NK-92 treated with Interleukin-12 subunit alpha and Interleukin-12 subunit beta, amount 100 ng/mL, for 24 hours (cell line): ENCODE measurements around the gene SH3BP2.

Experiments used
- DNase-seq: peaks from one replicate; lab custom pipeline; 2025; lab: John Stamatoyannopoulos, UW

The SH3BP2 gene

DNA sequence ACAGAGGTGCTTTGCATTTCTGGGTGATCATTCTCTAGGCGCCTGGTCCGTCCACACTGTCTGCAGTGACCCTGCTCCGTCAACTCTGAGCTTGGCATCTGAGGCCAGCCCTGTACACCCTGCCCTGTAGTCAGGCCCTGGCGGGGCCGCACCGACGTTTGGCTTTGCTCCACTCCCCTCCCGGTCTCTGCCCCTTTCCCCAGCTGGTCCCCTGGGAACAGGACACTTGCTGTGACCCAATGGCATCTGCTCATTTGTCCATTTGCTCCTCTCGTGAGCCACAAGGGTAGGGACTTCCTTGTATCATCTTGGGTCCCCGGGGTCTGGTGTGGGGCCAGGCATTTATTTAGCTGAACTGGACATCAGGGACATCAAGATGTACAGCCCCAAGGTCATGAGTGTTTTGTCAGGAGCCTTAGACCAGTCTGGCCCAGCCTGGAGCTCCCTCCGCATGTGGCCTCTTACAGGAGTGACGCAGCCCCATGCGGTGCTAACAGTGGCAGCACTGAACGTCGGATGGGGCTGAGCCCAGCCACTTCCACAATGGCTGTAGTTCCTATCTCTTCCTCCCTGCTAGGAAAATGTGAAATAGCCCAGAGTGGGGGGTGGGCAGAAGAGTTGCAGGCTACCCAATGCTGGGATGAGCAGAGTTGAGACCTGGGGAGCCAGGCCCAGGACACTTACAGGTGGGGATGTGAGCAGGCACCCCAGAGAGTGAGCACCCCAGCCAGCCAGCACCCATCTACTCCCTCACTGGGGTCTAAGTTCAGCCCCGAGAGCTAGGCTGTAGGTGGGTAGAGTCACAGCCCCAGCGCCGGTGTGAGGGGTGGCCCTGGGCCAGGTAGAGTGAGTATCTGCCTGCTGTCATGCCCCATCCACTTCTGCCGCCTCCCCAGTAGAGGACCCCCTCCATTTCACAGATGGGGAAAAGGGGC is 2.0 kb upstream of the SH3BP2 start:
- DNase-seq = no peak

DNA sequence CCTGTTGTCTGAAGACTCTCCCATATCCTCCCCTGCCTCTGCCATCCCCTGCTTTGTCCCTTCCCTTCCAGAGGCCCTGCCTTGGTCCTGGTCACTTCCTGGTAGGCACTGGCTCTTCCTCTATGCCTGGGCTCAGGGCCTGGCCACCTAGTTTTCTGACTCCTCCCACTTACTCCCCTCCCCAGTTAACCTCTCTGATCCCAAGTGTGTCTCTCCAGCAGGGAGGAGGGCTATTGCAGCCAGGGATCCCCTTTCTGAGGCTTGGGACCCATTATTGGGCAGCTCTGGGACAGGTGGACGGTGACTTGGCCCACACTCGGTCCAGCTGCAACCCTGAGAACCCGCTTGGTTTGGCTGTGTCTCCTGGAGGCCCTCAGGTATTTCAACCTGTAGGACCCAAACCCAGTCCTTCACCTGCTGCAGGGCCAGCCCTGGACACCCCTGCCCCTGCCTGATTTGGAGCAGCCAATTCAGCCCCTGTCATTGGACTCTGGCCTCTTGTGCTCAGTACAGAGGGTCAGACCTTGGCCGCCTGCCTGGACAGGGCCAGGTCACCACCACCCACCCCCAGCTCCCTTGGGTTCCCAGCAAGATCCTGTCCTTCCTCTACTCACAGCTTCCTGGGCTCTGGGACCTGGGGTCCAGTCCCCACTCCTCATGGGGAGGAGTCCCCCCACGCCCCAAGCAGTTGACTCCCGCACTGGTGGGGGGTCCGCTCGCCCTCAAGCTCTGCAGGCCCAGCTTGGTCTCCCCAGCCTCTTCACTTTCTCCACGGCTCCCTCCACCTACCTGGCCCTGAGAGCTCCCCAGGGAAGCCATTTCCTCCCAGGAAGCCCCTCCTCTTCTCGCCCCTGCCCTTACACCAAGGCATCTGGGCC is 1.1 kb upstream of the SH3BP2 start:
- no peak for DNase-seq

DNA sequence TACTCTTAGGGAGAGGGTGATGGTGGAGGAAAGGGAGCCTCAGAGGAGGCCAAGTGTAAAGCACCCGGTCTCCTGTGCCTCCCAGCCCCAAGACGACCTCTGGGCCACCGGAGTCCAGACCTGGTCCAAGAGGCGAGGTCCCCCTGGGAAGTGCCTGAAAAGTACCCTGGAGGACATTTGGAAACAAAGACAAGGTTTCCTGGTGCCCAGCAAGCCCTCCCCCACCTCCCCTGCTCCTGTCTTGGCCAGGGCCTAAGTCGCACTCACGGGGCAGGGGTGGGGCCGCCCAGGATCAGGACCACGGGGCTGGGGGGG is 532 bp upstream of the SH3BP2 start:
- DNase-seq = no peak

DNA sequence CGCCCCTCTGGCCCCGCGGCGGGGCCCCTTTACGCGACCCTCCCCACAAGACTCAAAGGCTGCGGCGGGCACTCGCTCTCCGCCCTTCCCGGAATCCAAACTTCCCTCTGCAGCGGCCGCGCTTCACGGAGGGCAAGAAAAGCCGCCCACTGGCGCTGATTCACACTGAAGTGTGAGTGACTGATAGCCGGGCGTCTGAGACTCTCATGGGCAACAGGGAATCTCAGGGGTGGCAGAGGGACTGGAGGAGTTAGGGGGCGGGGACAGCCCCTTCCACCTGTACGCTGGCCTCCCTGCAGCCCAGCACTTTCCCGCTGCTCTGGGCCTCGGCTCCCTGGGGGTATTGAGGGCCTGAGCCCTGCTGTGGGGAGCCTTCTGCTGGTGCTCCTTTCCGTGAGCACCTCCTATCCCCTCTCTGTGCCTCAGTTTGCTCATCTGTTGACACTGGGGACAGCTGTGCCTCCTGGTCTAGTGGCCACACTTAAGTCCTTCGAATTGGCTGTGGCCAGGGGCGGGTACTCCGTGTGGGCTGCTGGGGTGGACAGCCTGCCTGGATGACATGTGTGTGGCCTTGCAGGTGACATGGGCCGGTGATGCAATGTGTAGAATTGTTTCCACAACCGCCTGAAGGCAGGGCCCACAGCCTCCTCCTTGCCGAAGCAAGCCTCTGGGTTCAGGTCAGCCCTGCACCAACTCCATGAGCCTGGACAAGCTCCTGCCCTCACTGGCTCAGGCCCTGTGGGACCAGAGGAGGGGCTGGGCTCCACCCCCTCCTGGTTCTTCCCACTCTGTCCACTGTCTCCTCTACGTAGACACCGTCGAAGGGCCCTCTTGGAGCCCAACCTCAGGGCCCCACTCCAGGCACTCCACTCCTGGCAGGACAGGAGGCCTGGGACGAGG is 951 bp downstream of the SH3BP2 start:
- DNase-seq = no peak

DNA sequence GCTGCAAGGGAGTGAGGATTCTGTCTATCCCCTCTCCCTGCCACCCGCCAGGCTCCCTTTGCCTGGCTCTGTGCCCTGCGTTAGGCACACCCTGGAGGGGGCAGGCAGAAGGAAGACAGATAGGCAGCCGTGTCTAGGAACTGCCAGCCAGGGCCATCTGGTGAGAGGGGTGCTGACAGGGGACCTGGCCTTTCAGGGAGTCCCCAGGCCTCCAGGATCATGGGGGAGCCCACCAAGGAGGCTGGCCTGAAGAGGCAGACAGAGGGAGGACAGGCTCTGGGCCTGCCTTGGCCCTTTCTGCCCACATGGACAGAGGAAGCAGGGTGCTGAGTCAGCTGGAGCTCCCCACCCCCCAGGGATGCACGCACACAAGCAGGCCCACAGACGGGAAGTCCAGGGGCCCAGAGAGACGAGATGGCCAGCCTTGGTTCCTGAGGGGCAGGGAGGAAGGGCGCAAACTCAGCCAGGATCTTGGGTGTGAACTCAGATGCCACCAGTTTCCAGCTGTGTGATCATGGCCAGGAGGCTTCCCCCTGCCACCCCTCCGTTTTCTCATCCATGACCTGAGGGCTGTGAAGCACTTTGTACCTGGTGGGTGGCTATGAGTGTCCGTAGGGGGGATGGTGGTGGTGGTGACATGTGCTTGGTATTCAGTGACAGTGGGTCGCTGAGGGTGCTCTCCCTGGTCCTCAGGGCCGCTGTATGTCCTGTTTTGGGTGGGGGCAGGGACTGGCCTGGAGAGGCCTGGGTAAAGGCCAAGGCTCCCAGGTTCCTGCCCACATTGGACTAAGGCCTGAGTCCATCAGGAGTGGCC is 1.8 kb downstream of the SH3BP2 start:
- DNase-seq = no peak

DNA sequence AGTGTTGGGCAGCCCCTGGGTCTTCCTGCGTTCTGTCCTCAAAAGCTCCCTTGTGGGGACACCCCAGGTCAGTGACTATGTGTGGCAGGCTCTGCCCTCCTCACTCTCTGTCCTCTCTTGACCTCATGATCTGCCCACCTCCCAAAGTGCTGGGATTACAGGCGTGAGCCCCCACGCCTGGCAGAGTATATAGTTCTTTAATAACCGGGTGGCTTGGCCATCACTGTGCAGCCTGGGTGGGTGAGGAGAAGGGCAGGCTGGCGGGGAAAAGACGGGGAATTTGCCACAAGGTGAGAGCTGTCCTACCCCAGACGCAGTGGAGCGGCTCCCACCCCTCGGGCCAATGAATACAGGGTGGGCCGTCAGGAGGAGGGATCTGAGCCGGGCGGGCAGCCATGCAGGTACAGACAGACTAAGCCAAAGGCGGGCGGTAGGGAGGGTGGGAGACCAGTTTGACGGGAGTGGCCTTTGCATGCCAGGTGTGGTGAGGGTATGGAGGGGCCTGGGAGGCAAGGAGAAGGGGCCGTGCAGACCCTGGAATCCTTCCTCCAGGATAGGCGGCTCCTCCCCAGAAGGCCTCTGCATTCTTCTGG is 2.5 kb downstream of the SH3BP2 start:
- no peak for DNase-seq

DNA sequence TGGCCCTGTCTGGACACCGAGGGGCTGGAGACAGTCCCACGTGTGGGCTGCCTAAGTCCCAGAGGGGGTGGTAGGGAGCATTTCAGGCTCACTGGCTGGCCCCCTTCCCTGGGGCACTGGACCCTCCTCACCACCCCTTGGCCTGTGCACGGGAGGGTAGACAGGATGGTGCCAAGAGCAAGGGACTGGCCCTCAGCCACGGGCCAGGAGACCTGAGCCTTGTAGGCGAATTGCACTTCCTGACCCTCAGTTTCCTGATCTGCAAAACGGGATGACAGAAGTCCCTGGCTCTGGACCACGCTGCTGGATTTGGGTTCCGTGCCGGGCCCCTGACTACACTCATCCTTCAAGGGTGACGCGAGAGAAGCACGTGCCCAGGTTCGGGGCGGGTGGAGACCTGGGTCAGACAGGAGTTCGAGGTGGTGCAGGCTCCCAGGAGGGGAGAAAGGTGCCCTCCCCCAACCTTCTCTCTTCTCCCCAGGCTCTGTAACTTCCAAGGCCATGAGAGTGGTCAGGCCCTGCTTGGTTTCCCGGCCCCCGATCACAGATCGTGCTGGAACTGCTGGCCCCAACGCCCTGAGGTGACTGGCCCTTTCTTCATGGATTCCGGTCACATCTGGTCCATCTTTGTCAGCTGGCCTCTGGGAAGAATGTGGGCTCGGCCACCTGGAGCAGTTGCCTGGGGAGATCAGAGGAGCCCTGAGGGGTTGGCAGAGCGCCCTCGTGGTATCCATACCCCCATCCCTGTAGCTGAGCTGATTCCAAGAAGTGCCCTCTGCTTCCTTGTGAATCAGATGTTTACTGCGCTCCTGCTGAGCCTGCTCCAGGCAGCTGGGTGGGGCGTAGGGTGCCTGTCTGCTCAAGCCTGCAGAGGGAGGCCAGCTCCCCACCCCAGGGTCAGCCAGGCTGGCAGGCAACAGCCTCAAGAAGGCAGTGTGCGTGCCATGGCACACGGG is 3.3 kb downstream of the SH3BP2 start:
- DNase-seq = no peak

DNA sequence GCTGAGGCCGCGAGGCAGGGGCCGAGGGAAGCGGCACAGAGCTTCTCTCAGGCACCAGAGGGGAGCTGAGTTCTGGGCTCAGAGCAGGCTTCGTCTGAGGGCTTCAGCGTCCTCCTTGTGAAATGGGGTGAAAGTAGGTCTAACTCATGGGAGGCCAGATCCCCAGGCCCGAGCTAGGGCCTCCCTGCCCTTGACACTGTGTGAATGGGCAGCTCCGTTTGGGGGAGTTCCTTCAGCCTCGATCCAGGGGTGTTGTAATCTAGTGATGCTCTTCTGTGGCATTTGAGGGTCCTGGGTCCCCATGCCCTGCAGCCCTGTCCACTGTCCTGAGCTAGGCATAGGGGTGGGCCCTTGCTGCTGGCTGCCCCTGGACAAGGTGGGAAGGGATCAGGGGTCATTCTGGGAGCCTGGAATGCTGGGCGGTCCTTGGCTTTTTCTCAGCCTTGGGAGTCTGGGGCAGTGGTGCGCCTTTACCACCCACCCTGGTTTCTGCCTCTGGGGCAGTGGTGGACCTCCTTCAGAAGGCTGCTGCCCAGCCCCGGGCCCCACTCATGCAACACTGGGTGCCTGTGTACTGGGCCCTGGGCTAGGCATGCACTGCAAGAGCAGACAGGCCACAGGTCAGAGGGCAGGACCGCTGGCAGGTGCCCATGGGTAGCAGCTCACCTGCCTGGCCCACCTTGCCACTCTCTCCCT is 4.1 kb downstream of the SH3BP2 start:
- DNase-seq = no peak

DNA sequence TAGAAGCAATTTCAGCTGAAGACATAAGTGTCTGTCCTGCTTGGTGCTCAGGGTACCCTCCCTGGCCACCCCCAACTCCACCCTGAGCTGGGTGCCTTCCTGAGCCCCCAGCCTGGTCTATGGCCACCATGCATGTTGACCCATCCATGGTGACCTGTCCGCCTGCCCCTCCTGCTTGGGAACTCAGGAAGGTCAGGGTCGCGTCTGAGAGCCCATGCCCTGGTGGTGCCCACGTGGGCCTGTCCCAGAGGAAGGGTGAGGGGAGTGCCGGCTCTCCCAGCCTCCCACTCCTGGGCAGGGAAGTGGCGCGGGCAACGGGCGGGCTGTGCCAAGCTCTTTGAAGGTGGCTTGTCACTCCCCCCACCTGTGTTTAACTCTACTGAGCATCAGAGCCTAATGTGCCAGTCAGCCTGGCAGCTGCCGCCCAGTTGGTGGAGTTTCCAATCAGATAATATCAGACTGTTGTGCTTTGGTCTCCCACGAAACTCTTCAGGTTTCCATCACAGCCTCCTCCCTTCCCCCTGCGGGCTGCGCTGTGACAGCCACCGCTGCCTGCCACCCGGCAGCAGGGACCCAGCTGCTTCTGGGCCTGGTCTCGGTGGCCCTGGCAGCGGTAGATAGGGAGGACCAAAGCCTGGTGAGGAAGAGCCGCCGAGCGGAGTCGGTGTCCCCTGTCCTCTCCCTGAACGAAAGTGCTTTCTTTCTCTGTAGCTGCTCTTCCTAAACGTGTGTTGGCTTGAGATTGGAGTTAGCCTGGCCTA is 4.8 kb downstream of the SH3BP2 start:
- no peak for DNase-seq

DNA sequence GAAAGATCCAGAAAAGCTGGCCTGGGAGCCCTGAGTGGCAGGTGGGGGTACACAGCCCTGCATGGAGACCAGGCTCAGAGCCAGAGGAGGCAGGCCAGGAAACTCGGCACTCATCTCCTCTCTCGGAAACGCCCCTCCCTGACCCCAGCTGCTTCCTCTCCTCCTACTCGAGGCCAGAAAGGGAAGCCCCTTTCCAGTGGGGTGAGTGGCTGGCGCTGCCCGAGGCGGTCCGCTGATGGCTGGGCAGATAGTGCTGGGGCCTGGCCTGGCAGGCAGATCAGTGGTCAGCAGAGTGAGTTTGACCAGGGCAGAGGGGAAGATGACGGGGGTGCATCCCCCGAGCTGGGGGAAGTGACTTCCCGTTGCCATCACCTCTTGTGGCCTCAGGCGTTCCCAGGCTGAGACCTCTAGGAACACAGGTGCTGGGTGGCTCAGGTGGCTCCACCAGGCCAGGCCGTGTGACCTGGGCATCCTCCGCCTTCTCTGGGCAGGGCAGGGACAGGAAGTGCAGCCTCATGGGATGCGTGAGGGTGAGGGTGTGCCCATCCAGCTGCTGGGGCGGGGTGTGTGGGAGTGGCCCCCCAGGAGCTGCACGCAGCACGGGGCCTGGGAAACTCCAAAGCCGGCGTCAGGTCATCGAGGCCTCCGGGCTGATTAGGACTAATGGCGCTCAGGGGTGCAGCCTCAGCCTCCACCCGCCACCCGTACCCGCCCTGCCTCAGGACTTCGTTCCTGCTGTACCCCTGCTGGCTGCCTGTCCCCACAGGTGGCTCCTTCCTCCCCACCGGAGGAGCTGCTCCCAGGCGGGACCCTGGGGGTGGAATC is 5.7 kb downstream of the SH3BP2 start:
- no peak for DNase-seq

DNA sequence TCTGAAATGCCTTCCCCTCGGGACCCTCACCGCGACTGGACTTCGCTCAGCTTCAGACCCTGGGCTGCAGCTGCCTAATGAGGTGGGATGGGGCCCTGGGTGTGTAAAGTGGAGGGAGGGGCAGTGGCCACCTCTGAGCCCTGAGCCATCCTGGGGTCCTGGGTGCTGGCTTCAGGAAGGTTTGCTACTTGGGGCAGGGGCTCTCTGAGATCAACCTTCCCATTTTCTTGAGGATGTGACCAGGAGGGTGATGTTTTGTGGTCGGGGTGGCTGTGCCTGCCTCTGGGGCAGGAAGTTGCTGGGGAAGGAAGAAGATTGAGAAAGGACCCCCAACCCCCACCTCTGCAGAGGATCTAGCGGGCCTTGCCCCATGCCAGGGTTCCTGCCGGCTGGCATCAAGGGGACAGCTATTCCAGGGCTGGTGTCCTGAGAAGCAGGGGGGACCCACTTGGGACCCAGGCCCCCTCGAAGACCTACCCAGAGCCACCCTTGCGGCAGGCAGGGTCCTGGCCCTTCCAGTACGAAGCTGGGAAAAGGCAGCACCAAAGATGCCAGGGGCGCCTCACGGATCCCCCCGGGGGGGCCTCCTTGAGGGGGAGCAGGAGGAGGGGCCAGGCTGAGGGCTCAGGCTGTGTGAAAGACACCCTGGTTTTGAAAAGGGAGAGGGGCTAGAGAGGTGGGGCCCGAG is 6.5 kb downstream of the SH3BP2 start:
- DNase-seq = peak; percentile 28

DNA sequence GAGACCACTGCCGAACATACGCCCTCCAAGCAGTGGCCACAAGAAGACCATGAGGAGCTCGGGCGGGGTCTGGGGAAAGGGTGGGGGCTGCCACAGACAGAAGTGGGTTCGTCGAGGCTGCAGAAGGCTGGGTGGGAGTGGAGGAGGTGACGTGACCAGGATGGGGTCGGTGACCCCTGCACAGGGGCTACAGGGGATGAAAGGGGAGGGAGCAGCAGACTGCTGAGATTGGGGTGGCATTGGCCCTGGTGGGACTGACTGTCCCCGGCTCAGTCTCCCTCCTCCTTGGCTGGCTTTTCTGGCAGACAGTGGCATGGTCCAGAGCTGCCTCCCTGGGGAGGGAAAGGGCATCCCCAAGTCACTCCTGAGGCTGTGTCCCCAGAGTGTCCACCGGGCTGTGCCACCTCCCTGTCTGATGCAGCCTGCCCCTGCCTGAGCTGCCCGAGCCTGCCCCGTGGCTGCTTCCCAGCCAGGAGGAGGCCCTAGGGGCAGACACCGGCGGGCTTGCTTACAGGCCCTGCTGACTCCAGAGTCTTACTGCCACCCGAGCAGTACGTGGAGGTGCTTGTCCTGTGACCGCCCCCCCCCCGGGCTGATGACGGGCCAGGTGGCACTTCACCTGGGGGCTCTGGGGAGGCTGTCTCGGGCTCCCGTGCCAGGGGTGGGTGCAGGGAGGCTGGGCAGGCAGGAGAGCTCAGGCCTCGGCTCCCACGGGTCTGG is 7.2 kb downstream of the SH3BP2 start:
- DNase-seq = no peak

DNA sequence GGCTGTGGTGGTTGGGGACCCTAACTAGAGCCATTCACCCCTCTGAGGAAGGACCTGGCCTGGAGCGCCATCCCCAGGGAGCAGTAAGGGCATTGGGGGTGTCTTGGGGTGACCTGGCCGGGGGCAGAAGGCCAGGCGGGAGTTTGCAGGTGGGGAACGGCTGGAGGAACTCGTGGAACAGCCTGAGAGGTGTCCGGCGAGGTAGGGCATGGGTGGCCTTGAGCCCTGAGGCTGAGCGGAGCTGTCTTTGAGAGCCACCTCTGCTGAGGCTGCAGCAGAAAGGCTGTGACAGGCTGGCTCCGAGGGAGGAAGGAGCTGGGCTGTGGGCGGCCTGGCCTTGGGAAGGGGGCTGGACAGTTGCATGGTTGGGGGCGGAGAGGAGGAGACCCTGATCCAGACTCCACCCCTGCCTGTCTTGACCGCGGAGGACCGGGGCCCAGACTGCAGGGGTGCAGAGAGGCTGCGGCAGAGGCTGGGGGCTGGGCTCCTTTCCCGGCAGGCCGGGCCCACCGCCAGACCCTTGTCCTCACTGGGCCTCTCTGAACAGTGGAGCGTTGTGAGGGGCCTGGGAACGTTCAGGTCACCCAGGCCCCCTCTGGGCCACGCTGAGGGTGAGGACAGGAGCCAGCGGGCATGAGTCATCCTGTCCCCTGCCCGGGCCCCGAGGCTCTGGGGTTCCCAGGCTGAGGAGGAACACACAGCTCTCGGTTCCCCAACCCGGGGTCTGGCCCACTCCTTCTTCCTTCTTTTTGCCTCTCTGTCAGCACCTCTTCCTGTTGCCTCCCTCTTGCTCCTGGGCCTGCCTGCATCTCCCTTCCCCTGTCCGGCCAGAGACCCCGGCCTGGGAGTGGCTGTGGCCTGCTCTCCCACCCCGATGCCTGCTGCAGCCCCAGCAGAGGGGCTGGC is 8.1 kb downstream of the SH3BP2 start:
- DNase-seq = no peak

DNA sequence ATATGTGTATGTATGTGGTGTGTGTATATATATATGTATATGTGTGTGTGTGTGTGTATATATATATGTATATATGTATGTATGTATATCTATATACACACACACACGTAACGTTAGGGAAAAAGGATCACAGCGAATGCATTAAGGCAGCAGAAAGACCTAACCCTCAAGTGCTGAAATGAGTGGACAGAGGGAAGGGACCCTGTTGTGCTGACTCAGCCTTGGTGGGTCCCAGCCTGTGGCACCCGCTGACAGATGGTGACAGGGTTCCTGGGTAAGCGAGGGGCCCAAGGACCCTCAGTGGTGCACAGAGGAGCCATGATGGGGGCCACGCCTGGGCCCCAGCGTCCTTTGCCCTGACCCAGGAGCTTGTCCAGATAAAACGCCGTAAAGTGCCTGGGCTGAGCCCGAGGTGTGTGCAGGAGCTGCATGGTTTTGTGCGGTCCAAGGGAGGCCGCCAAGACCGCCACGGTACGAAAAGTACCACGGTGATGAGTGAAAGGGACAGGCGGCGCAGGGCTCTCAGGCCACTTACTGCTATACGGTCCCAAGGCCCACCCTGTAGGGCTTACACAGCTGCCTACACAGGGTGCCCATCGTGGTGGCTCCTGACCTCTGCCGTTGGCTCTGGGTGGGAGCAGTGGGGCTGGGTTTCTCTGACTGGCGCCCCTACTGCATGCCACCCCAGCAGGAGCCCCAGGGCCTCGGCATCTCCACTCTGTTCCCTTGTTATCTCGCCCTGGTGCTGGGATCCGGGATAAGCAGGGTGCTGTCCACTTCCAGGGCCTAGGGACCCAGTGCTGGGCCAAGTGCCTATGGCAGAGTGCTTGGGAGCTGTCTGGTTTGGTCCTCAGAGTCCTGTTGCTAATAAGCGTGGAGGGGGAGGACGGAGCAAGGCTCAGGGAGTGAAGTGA is 10.0 kb downstream of the SH3BP2 start:
- DNase-seq = no peak
